ENCODE results near the gene MLPH. TPM values are rescaled to one million over a fixed set of nuclear protein-coding genes. Genes with fewer than 3 reads are reported as not detected.

The MLPH gene
- total and polyA plus RNA-seq, 2 of the 13 experiments (the other 11 are each of a cell fraction or from before 2014, with no cell fraction given), result 0.12 TPM; not detected in 1

- Histone ChIP-seq H3K4me3 (replicated peaks in 1 of 3; ENCODE audit: insufficient read depth in 1 of 3, low read depth in 2 of 3, low read length in 3 of 3) (peak overlapping the region; percentile 73 to 92 (median 85); a peak in 5 of 6 replicates), H3K4me2 (ENCODE audit: low read depth, low read length) (peak overlapping the region; percentile 89), H3K9ac (ENCODE audit: insufficient read depth, low read depth, low read length) (0 out of 2 replicates have a peak overlapping the region, but pooled peaks have one; percentile 87), H3K27ac (ENCODE audit: extremely low read length, insufficient read depth, low read length) (no peak overlapping the region), H3K4me1 (ENCODE audit: insufficient read depth, low read length) (peaks cover 15% of the 10 kb centered on the region), H3K27me3 (ENCODE audit: control insufficient read depth in 1 of 2, insufficient read depth in 2 of 2, low read length in 2 of 2) (peaks cover 0 to 37% of the 10 kb centered on the region in 2 experiments; a peak in 4 of 5 replicates), H2AFZ (ENCODE audit: low read length) (peak overlapping the region; percentile 49), H3K9me3 (ENCODE audit: low read length) (no peaks in the 10 kb centered on the region), H3K79me2 (ENCODE audit: insufficient read depth, low read length) (no peaks in the 10 kb centered on the region), H3K36me3 (replicated peaks in 1 of 2; ENCODE audit: control insufficient read depth in 1 of 2, insufficient read depth in 2 of 2, low read length in 2 of 2) (no peaks in the 10 kb centered on the region), H4K20me1 (ENCODE audit: insufficient read depth, low read length) (no peaks in the 10 kb centered on the region)
- in situ Hi-C loops (cut with HindIII; ENCODE audit: extremely low pct_ligation_motif_present, low pct_unique_long_range_greater_than_20kb) (no loop called here), intact Hi-C loops (cut with micrococcal nuclease; ENCODE audit: unreplicated experiment) (loop anchor here (1.0 to 2.0 kb wide), 2 partner anchors 37 to 321 kb away; no protein-coding TSS in a partner anchor)
- DNase-seq (ENCODE audit: low spot score) (no peak), FAIRE-seq (no peak), ATAC-seq (peak; percentile 9)
- BruUV-seq (replicated peaks), result no TSS peak
- ChIA-PET CTCF (ENCODE audit: low intra/inter-chr PET ratio, low total read pairs) (interaction anchor here (2.6 kb wide), 1 partner anchor 37 kb away, joined by 10 read pairs; no protein-coding TSS in a partner anchor), POLR2A (interaction anchor here (0.6 to 1.6 kb wide), 7 partner anchors 34 to 250 kb away, joined by 3 to 4 read pairs (median 3); partner anchors contain the start of gene RAB17)
- 24% methylated on average over 13 of the region's 17 CpGs for WGBS (ENCODE audit: low lambda C conversion rate)
- TF ChIP-seq KDM5B (CRISPR knock-in tag; IDR thresholded peaks at IDR 0.05; ENCODE audit: borderline replicate concordance) (peak; percentile 8; the same call in 1 of the 2 replicates), ZC3H13 (CRISPR knock-in tag; IDR thresholded peaks at IDR 0.05) (0 out of 2 replicates have a peak, but pooled peaks have one; percentile 56), ZNF318 (CRISPR knock-in tag; IDR thresholded peaks at IDR 0.05) (0 out of 2 replicates have a peak, but pooled peaks have one; percentile 53), SKI (IDR thresholded peaks at IDR 0.05; ENCODE audit: partially characterized antibody) (peak; percentile 4), NONO (IDR thresholded peaks at IDR 0.05) (no peak), NONO (CRISPR knock-in tag; conservative IDR thresholded peaks at IDR 0.05) (0 out of 2 replicates have a peak, but pooled peaks have one; percentile 47), ZBTB2 (CRISPR knock-in tag; IDR thresholded peaks at IDR 0.05; ENCODE audit: low read depth) (0 out of 2 replicates have a peak, but pooled peaks have one; percentile 15), ZNF550 (CRISPR knock-in tag; IDR thresholded peaks at IDR 0.05; ENCODE audit: borderline replicate concordance) (peak; percentile 69; the same call in 1 of the 2 replicates), DZIP1 (CRISPR knock-in tag; IDR thresholded peaks at IDR 0.05) (0 out of 2 replicates have a peak, but pooled peaks have one; percentile 10)
Measured at GRCh38 chr2:237475704-237476141, 11.3 kb upstream of the MLPH start.
